Suprapubic skin (tissue), 3 donors: ENCODE results near the gene LTBR.

Experiments
- POLR2A ChIP-seq, 2 donors: fragments of 450-650 bp; IDR thresholded peaks; one replicate each; pipeline ENCODE4 v1.6.1; 2017; ENCODE audit warnings: antibody characterized with exemption in 2 of 2, mild to moderate bottlenecking in 2 of 2, moderate library complexity in 2 of 2
- TF ChIP-seq, protein P1 (sequence below), 2 donors: fragments of 200-600 bp in 1 of 2; fragments of 450-650 bp in 1 of 2; sonication (generic) in 1 of 2; IDR thresholded peaks; one replicate each; pipeline ENCODE4 v1.5.1; 2016 to 2019; ENCODE audit warnings: antibody characterized with exemption in 2 of 2, mild to moderate bottlenecking in 1 of 2, moderate library complexity in 1 of 2

DNA sequence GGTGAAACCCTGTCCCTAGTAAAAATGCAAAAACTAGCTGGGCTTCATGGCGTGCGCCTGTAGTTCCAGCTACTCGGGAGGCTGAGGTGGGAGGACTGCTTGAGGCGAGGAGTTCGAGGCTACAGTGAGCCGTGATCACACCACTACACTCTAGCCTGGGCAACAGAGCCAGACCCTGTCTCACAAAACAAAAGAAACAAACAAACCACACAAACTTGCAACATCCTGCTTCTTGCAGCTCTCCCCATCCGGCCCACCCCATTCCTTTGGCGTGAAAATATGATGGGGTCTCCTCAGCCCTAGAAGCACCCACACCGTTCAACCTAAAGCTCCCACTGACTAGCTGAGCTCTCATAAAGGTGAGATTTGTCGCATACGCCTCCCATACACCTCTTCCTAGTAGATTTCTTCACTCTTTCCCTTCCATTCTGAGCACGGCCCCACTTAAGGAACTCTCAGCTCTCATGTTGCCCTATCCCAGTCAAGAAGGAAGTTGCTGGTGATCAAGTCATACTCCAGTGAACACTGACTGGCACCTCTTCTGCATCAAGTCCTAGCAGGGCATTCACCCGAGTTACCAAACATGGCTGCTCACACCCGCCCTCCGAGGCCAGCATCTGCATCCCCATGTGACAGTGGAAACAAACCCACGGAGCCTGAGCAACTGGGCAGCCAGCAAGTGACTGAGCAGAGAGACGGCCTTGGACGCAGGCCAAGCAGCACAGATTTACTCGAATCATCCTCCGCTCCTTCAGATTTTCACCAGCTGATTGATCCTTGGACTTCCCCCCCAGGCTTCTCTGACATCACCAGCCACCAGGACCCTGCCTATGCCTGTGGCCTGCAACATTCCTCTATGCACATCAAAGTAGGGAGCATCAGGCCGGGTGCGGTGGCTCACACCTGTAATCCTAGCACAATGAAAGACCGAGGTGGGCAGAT, 41.9 kb downstream of the LTBR start:
- TF ChIP-seq, protein P1, sequence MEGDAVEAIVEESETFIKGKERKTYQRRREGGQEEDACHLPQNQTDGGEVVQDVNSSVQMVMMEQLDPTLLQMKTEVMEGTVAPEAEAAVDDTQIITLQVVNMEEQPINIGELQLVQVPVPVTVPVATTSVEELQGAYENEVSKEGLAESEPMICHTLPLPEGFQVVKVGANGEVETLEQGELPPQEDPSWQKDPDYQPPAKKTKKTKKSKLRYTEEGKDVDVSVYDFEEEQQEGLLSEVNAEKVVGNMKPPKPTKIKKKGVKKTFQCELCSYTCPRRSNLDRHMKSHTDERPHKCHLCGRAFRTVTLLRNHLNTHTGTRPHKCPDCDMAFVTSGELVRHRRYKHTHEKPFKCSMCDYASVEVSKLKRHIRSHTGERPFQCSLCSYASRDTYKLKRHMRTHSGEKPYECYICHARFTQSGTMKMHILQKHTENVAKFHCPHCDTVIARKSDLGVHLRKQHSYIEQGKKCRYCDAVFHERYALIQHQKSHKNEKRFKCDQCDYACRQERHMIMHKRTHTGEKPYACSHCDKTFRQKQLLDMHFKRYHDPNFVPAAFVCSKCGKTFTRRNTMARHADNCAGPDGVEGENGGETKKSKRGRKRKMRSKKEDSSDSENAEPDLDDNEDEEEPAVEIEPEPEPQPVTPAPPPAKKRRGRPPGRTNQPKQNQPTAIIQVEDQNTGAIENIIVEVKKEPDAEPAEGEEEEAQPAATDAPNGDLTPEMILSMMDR (IDR thresholded peaks at IDR 0.05): no peak
- TF ChIP-seq POLR2A (IDR thresholded peaks at IDR 0.05): no peak
